ENCODE measurements around the gene SSR4.
A peak's percentile ranks its signal among the peaks of the same experiment; 100 is the strongest.

The SSR4 gene

DNA sequence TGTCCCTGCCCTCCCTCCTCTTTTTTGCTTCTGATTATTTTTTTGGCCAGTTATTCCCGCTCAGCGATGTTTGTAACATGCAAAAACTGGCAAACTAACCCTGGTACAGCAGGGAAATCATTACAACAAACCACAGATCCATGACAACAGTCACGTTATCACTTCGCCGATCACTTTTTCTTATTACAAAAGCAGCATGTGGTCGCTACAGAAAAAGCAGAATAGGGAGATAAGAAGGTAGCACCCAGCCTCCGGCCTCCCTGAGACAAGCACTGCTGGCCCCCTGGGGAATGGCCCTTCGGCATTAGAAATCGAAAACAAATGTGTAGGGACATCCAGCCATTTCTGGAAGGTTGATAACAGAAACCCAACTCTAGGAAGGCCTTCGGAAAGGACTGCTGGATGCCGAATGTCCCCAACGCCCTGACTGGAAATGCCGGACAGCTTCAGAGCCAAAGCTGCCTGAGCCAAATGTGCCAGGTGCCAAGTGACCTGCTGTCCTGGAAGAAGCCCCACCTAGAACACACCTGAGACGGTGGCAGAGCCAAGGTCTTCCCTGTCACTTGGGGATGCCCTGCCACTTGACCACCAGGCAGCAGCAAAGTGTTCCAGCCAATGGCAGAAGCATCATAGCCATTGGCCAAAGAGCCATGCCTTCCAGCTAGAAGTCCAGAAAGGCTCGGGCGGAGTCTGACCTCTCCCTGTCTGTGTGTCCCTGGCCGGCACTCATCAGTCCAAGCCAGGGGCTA is 3.2 kb upstream of the SSR4 start:
- Histone ChIP-seq H3K9me3 (ENCODE audit: control insufficient read depth, insufficient read depth, low read depth, low read length) (no peaks in the 10 kb centered on the region), H3K4me3 (ENCODE audit: low read depth, low read length) (no peak overlapping the region), H3K27ac (ENCODE audit: extremely low read depth, low read depth, low read length) (peak overlapping the region; percentile 30; the same call in 1 of the 2 replicates), H3K36me3 (ENCODE audit: control insufficient read depth in 2 of 2, insufficient read depth in 1 of 2, low read length in 2 of 2) (peaks cover 0 to 57% of the 10 kb centered on the region in 2 experiments; a peak in 1 of 3 replicates), H3K4me1 (ENCODE audit: control insufficient read depth, insufficient read depth, low read length) (no peaks in the 10 kb centered on the region)
- ChIA-PET POLR2A (interaction anchor here (1.5 kb wide), 1 partner anchor 9 kb away, joined by 4 read pairs; no protein-coding TSS in a partner anchor), CTCF (interaction anchor here (1.0 to 1.4 kb wide), 2 partner anchors 24 to 156 kb away, joined by 3 to 4 read pairs; no protein-coding TSS in a partner anchor)
- TF ChIP-seq PRDM6 (tag by site-specific recombination; IDR thresholded peaks at IDR 0.05) (peak; percentile 52; the same call in 1 of the 2 replicates), CTCF (tag by site-specific recombination; IDR thresholded peaks at IDR 0.05) (no peak), ZBTB8A (tag by site-specific recombination; IDR thresholded peaks at IDR 0.05) (no peak), MEIS1 (CRISPR knock-in tag; IDR thresholded peaks at IDR 0.05; ENCODE audit: borderline replicate concordance) (no peak), TCF7L2 (IDR thresholded peaks at IDR 0.05; ENCODE audit: borderline replicate concordance, low read depth, low read length) (peak; percentile 43; the same call in 1 of the 2 replicates), ZNF48 (tag by site-specific recombination; IDR thresholded peaks at IDR 0.05) (no peak), SCRT2 (tag by site-specific recombination; IDR thresholded peaks at IDR 0.05) (no peak), KLF8 (tag by site-specific recombination; IDR thresholded peaks at IDR 0.05) (no peak), ZNF555 (tag by site-specific recombination; conservative IDR thresholded peaks at IDR 0.05) (no peak), ZNF174 (tag by site-specific recombination; IDR thresholded peaks at IDR 0.05) (no peak), ZNF664 (tag by site-specific recombination; IDR thresholded peaks at IDR 0.05) (no peak), HOXC10 (CRISPR knock-in tag; IDR thresholded peaks at IDR 0.05) (no peak), ZIC2 (tag by site-specific recombination; IDR thresholded peaks at IDR 0.05) (peak; percentile 74), ZNF792 (tag by site-specific recombination; IDR thresholded peaks at IDR 0.05) (no peak), PRDM2 (tag by site-specific recombination; IDR thresholded peaks at IDR 0.05; ENCODE audit: borderline replicate concordance) (no peak), ZNF596 (tag by site-specific recombination; IDR thresholded peaks at IDR 0.05) (no peak), ZNF24 (tag by site-specific recombination; IDR thresholded peaks at IDR 0.05) (no peak), REPIN1 (tag by site-specific recombination; IDR thresholded peaks at IDR 0.05; ENCODE audit: low read depth) (no peak), OSR2 (tag by site-specific recombination; IDR thresholded peaks at IDR 0.05) (peak; percentile 46; the same call in 1 of the 2 replicates), ZNF624 (tag by site-specific recombination; IDR thresholded peaks at IDR 0.05) (no peak), ZNF623 (tag by site-specific recombination; IDR thresholded peaks at IDR 0.05) (no peak), BCL11A (tag by site-specific recombination; IDR thresholded peaks at IDR 0.05; ENCODE audit: low read depth) (no peak), TRIM28 (IDR thresholded peaks at IDR 0.05; ENCODE audit: borderline replicate concordance, low read length) (0 out of 2 replicates have a peak, but pooled peaks have one; percentile 18)
- TF ChIP-seq, protein P1, sequence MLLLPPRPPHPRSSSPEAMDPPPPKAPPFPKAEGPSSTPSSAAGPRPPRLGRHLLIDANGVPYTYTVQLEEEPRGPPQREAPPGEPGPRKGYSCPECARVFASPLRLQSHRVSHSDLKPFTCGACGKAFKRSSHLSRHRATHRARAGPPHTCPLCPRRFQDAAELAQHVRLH (tag by site-specific recombination; IDR thresholded peaks at IDR 0.05): no peak
- TF ChIP-seq, protein P2, sequence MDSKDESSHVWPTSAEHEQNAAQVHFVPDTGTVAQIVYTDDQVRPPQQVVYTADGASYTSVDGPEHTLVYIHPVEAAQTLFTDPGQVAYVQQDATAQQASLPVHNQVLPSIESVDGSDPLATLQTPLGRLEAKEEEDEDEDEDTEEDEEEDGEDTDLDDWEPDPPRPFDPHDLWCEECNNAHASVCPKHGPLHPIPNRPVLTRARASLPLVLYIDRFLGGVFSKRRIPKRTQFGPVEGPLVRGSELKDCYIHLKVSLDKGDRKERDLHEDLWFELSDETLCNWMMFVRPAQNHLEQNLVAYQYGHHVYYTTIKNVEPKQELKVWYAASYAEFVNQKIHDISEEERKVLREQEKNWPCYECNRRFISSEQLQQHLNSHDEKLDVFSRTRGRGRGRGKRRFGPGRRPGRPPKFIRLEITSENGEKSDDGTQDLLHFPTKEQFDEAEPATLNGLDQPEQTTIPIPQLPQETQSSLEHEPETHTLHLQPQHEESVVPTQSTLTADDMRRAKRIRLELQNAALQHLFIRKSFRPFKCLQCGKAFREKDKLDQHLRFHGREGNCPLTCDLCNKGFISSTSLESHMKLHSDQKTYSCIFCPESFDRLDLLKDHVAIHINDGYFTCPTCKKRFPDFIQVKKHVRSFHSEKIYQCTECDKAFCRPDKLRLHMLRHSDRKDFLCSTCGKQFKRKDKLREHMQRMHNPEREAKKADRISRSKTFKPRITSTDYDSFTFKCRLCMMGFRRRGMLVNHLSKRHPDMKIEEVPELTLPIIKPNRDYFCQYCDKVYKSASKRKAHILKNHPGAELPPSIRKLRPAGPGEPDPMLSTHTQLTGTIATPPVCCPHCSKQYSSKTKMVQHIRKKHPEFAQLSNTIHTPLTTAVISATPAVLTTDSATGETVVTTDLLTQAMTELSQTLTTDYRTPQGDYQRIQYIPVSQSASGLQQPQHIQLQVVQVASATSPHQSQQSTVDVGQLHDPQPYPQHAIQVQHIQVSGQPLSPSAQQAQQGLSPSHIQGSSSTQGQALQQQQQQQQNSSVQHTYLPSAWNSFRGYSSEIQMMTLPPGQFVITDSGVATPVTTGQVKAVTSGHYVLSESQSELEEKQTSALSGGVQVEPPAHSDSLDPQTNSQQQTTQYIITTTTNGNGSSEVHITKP (tag by site-specific recombination; IDR thresholded peaks at IDR 0.05): no peak
